Measurements from ENCODE around the gene GRHPR.
A peak's percentile ranks its signal among the peaks of the same experiment; 100 is the strongest.

GRHPR gene

DNA sequence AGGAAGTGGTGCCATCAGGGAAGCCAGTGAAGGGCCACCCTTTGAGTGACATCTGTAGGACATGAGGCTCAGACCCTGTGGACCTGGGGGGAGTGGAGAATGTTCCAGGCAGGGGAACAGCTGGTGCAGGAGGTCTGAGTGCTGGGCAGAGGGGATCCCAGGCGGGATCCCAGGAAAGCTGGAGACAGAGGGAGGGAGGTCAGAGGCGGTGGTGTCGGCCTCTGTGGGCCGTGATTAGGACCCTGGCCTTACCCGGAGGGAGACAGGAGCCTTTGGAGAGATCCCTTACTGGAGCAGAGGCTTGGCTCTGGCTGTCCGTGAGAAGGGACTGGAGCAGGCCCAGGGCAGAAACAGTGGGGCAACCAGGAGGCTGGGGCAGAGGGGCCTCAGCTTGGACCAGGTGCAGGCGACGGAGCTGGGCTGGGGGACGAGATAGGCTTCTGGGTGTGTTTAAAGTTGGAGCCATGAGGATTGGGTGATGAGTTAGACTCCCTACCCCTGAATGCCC, 12.1 kb upstream of the GRHPR start (continued):
- TF ChIP-seq ZNF510 (tag by site-specific recombination; IDR thresholded peaks at IDR 0.05; ENCODE audit: insufficient replicate concordance) (no peak), CTCF (tag by site-specific recombination; IDR thresholded peaks at IDR 0.05) (no peak)

GRCh38 chr9:37410969-37411785, 11.3 kb upstream of the GRHPR start:
- CTCF ChIA-PET: interaction anchor here (0.5 to 3.5 kb wide), 16 partner anchors 8 to 457 kb away, joined by 3 to 19 read pairs (median 4); partner anchors contain the start of gene GRHPR
- TF ChIP-seq ZNF514 (tag by site-specific recombination; IDR thresholded peaks at IDR 0.05) (no peak), ZNF114 (tag by site-specific recombination; IDR thresholded peaks at IDR 0.05) (no peak), ZNF621 (tag by site-specific recombination; IDR thresholded peaks at IDR 0.05) (no peak), ZNF530 (tag by site-specific recombination; IDR thresholded peaks at IDR 0.05; ENCODE audit: low read depth) (no peak), ZNF670 (tag by site-specific recombination; IDR thresholded peaks at IDR 0.05; ENCODE audit: low read depth) (no peak), ZNF23 (tag by site-specific recombination; IDR thresholded peaks at IDR 0.05; ENCODE audit: borderline replicate concordance) (no peak), ZNF664 (tag by site-specific recombination; IDR thresholded peaks at IDR 0.05) (no peak), ZNF223 (tag by site-specific recombination; IDR thresholded peaks at IDR 0.05) (no peak), BCL6B (tag by site-specific recombination; IDR thresholded peaks at IDR 0.05) (no peak), KLF9 (tag by site-specific recombination; IDR thresholded peaks at IDR 0.05; ENCODE audit: low read depth) (no peak), ZNF521 (tag by site-specific recombination; IDR thresholded peaks at IDR 0.05) (no peak), ZNF777 (tag by site-specific recombination; IDR thresholded peaks at IDR 0.05; ENCODE audit: borderline replicate concordance) (no peak), ZNF600 (tag by site-specific recombination; IDR thresholded peaks at IDR 0.05) (no peak), HIC1 (tag by site-specific recombination; IDR thresholded peaks at IDR 0.05) (no peak), ZFP69B (tag by site-specific recombination; IDR thresholded peaks at IDR 0.05) (peak; percentile 77), ZNF350 (tag by site-specific recombination; IDR thresholded peaks at IDR 0.05) (no peak)
- TF ChIP-seq, protein P1, sequence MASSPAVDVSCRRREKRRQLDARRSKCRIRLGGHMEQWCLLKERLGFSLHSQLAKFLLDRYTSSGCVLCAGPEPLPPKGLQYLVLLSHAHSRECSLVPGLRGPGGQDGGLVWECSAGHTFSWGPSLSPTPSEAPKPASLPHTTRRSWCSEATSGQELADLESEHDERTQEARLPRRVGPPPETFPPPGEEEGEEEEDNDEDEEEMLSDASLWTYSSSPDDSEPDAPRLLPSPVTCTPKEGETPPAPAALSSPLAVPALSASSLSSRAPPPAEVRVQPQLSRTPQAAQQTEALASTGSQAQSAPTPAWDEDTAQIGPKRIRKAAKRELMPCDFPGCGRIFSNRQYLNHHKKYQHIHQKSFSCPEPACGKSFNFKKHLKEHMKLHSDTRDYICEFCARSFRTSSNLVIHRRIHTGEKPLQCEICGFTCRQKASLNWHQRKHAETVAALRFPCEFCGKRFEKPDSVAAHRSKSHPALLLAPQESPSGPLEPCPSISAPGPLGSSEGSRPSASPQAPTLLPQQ (tag by site-specific recombination; IDR thresholded peaks at IDR 0.05): peak; percentile 86
- Histone ChIP-seq H3K27ac (ENCODE audit: extremely low read depth, low read depth, low read length) (no peak overlapping the region), H3K9me3 (ENCODE audit: control insufficient read depth, insufficient read depth, low read depth, low read length) (no peaks in the 10 kb centered on the region), H3K4me1 (ENCODE audit: control insufficient read depth, insufficient read depth, low read length) (no peaks in the 10 kb centered on the region), H3K4me3 (ENCODE audit: low read depth, low read length) (no peak overlapping the region), H3K36me3 (ENCODE audit: control insufficient read depth in 2 of 2, insufficient read depth in 1 of 2, low read length in 2 of 2) (no peaks in the 10 kb centered on the region)
- POLR2A ChIA-PET: interaction anchor here (0.8 to 1.0 kb wide), 2 partner anchors 11 to 291 kb away, joined by 3 read pairs; partner anchors contain the start of genes GRHPR and ZCCHC7
